ENCODE data around the gene UGT2B7.

DNA sequence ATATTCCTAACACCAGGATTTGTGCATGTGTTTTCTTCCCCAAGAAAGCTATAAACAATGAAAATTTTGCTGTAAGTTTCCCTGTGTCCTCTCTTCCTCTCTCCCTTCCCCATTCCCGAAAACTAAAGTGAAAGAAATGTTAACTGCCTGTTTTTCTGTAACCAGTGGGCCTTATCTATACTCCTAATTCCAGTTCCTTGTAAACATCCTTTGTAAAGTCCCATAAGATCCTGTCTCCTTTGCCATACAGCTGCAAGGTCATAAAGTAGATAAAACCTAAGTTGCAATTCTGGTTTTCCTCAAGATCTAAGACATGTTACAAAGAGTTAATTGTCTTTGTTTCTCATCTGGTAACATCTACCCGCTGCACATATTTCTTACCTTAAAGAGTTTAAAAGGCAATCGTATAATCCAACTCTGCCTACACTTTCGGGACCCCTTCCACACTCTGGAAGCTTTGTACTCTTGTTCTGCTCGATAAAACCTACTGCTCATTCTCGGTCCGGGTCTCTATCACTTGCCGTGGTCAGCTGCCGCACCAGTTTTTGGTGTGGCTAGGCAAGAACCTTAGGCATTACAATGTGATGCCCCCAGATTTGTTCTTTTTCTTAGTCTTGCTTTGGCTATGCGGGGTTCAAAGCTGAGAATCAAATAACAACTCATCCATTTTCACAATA lies 20.5 kb downstream of the UGT2B7 start:
- TF ChIP-seq, protein P1, sequence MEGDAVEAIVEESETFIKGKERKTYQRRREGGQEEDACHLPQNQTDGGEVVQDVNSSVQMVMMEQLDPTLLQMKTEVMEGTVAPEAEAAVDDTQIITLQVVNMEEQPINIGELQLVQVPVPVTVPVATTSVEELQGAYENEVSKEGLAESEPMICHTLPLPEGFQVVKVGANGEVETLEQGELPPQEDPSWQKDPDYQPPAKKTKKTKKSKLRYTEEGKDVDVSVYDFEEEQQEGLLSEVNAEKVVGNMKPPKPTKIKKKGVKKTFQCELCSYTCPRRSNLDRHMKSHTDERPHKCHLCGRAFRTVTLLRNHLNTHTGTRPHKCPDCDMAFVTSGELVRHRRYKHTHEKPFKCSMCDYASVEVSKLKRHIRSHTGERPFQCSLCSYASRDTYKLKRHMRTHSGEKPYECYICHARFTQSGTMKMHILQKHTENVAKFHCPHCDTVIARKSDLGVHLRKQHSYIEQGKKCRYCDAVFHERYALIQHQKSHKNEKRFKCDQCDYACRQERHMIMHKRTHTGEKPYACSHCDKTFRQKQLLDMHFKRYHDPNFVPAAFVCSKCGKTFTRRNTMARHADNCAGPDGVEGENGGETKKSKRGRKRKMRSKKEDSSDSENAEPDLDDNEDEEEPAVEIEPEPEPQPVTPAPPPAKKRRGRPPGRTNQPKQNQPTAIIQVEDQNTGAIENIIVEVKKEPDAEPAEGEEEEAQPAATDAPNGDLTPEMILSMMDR (IDR thresholded peaks at IDR 0.05), result no peak
- TF ChIP-seq POLR2AphosphoS5 (IDR thresholded peaks at IDR 0.05), result no peak
- TF ChIP-seq EP300 (IDR thresholded peaks at IDR 0.05), result no peak
- no peak for TF ChIP-seq POLR2A (IDR thresholded peaks at IDR 0.05)
